HepG2 (cell line): ENCODE data around the gene NYAP1. TPM values are rescaled to one million over a fixed set of nuclear protein-coding genes. Genes with fewer than 3 reads are reported as not detected.

Experiments used
- ATAC-seq: fragments of 200-7000 bp; cut with Tn5 transposase; 3 replicates; pipeline ENCODE4 v1.9.1; 2020; ENCODE audit warnings: mild to moderate bottlenecking, moderate library complexity
- BruUV-seq: library from RNA; stranded (reverse); fragments of 400-500 nt; replicated peaks from 2 replicates; lab custom pipeline; 2021; lab: Mats Ljungman, UMichigan
- CTCF ChIA-PET: fragments of 300-600 bp; formaldehyde crosslinking; extraction: SDS; loops from one replicate; lab custom pipeline; 2021; ENCODE audit warnings: low total read pairs, inconsistent platforms, low intra/inter-chr PET ratio; lab: Yijun Ruan, JAX
- POLR2A ChIA-PET: fragments of 350-600 bp; sonication (Branson Sonifier 250); formaldehyde crosslinking; loops from one replicate; lab custom pipeline; 2020; ENCODE audit warnings: antibody characterized with exemption, inconsistent platforms; lab: Yijun Ruan, JAX
- DNase-seq: peaks from one replicate; pipeline ENCODE4 v3.0.0-alpha.2; 2015; ENCODE audit warnings: low spot score
- FAIRE-seq: peaks from 3 replicates; lab custom pipeline; 2011; peaks lifted over from hg19 to GRCh38; lab: Jason Lieb, UNC
- H2AFZ ChIP-seq: one replicate; pipeline ENCODE4 v1.6.1; 2011; ENCODE audit warnings: low read length, inconsistent platforms
- H3K27ac ChIP-seq: fragments of 300-600 bp; 3 replicates; pipeline ENCODE4 v1.8.0; 2011; ENCODE audit warnings: mixed run types, mild to moderate bottlenecking, mixed read lengths, low read length, inconsistent platforms; ENCODE audit not compliant: insufficient read depth; ENCODE audit errors: extremely low read length
- H3K27me3 ChIP-seq, 2 experiments: fragments of 200-600 bp in 1 of 2; 2 replicates in 1 of 2; 3 replicates in 1 of 2; pipeline versions ENCODE4 v1.6.0 to v1.8.0; 2011; ENCODE audit warnings: low read length in 2 of 2, mild to moderate bottlenecking in 2 of 2, moderate library complexity in 2 of 2, inconsistent platforms in 1 of 2; ENCODE audit not compliant: insufficient read depth in 2 of 2, control insufficient read depth in 1 of 2
- H3K36me3 ChIP-seq, 2 experiments: fragments of 200-600 bp in 1 of 2; replicated peaks in 1 of 2; 2 replicates in 1 of 2; 3 replicates in 1 of 2; pipeline versions ENCODE4 v1.5.1 to v1.8.0; 2011; ENCODE audit warnings: low read length in 2 of 2, inconsistent platforms in 1 of 2; ENCODE audit not compliant: insufficient read depth in 2 of 2, control insufficient read depth in 1 of 2
- H3K4me1 ChIP-seq: 2 replicates; pipeline ENCODE4 v1.5.1; 2012; ENCODE audit warnings: low read length, inconsistent platforms; ENCODE audit not compliant: insufficient read depth
- H3K4me2 ChIP-seq: 2 replicates; pipeline ENCODE4 v1.6.0; 2011; ENCODE audit warnings: low read depth, low read length, inconsistent platforms
- H3K4me3 ChIP-seq, 3 experiments: fragments of 200-600 bp in 1 of 3; sonication (generic), shearing (Covaris generic) in 1 of 3; replicated peaks in 1 of 3; 2 replicates each; pipeline ENCODE4 v1.5.1; 2011 to 2016; ENCODE audit warnings: low read length in 3 of 3, inconsistent platforms in 2 of 3, low read depth in 2 of 3, mild to moderate bottlenecking in 2 of 3, control low read depth in 1 of 3, mixed read lengths in 1 of 3; ENCODE audit not compliant: insufficient read depth in 1 of 3
- H3K79me2 ChIP-seq: one replicate; pipeline ENCODE4 v1.6.1; 2011; ENCODE audit warnings: low read length, inconsistent platforms; ENCODE audit not compliant: insufficient read depth
- H3K9ac ChIP-seq: 2 replicates; pipeline ENCODE4 v1.6.0; 2011; ENCODE audit warnings: mild to moderate bottlenecking, low read depth, low read length, inconsistent platforms; ENCODE audit not compliant: insufficient read depth
- H3K9me3 ChIP-seq: 2 replicates; pipeline ENCODE4 v1.5.1; 2012; ENCODE audit warnings: mild to moderate bottlenecking, low read length
- H4K20me1 ChIP-seq: 2 replicates; pipeline ENCODE4 v1.6.0; 2011; ENCODE audit warnings: inconsistent platforms, mild to moderate bottlenecking, low read length, moderate library complexity; ENCODE audit not compliant: insufficient read depth
- FOSL1 ChIP-seq: sonication (generic); formaldehyde crosslinking; IDR thresholded peaks from 2 replicates; pipeline ENCODE4 v1.9.0; 2021; ENCODE audit warnings: missing genetic modification reagents, borderline replicate concordance
- GATAD1 ChIP-seq: IDR thresholded peaks from 2 replicates; pipeline ENCODE4 v1.6.1; 2016; ENCODE audit warnings: missing genetic modification reagents, missing compliant biosample characterization
- HOXA9 ChIP-seq: sonication (generic); formaldehyde crosslinking; IDR thresholded peaks from 2 replicates; pipeline ENCODE4 v1.8.1; 2022; ENCODE audit warnings: missing genetic modification reagents, mild to moderate bottlenecking, moderate library complexity, borderline replicate concordance
- KDM5A ChIP-seq: fragments of 200-600 bp; sonication (generic); IDR thresholded peaks from 2 replicates; pipeline ENCODE4 v1.7.0; 2018; ENCODE audit warnings: antibody characterized with exemption, mild to moderate bottlenecking, low read length, borderline replicate concordance
- SKIL ChIP-seq: sonication (generic); formaldehyde crosslinking; IDR thresholded peaks from 2 replicates; pipeline ENCODE4 v1.8.0; 2022; ENCODE audit warnings: missing genetic modification reagents, mild to moderate bottlenecking, moderate library complexity, borderline replicate concordance
- SNAPC4 ChIP-seq: sonication (generic); formaldehyde crosslinking; IDR thresholded peaks from 2 replicates; pipeline ENCODE4 v1.4.0; 2020; ENCODE audit warnings: mild to moderate bottlenecking, missing genetic modification reagents
- TOPORS ChIP-seq: sonication (generic); formaldehyde crosslinking; IDR thresholded peaks from 2 replicates; pipeline ENCODE4 v1.8.0; 2023; ENCODE audit warnings: mild to moderate bottlenecking, missing genetic modification reagents
- ZMYM4 ChIP-seq: sonication (generic); formaldehyde crosslinking; IDR thresholded peaks from 2 replicates; pipeline ENCODE4 v1.8.1; 2023; ENCODE audit warnings: mild to moderate bottlenecking, missing genetic modification reagents
- ZNF703 ChIP-seq: sonication (generic); formaldehyde crosslinking; IDR thresholded peaks from 2 replicates; pipeline ENCODE4 v1.5.1; 2020; ENCODE audit warnings: missing genetic modification reagents, mild to moderate bottlenecking, moderate library complexity, borderline replicate concordance
- ZNF772 ChIP-seq: sonication (generic); formaldehyde crosslinking; IDR thresholded peaks from 2 replicates; pipeline ENCODE4 v1.5.0; 2020; ENCODE audit warnings: mild to moderate bottlenecking, missing genetic modification reagents
- ZNF83 ChIP-seq: sonication (generic); formaldehyde crosslinking; IDR thresholded peaks from 2 replicates; pipeline ENCODE4 v1.4.0; 2020; ENCODE audit warnings: missing genetic modification reagents, mild to moderate bottlenecking, borderline replicate concordance
- WGBS: methylation state at CpG from one replicate; pipeline ENCODE4 v1.1.6; 2017; ENCODE audit warnings: low lambda C conversion rate; 5-methylcytosine and 5-hydroxymethylcytosine counted together
- in situ Hi-C: cut with HindIII; loops from 2 replicates; pipeline ENCODE4 v1.10.0; 2017; ENCODE audit warnings: low pct_unique_long_range_greater_than_20kb; ENCODE audit not compliant: extremely low pct_ligation_motif_present
- intact Hi-C: fragments of 100-400 bp; cut with micrococcal nuclease; formaldehyde crosslinking; loops from one replicate; pipeline ENCODE4 v1.10.0; 2022; ENCODE audit not compliant: unreplicated experiment
- polyA plus RNA-seq, 8 experiments: library from polyadenylated mRNA; depleted of rRNA in 3 of 8; stranded (reverse) in 7 of 8; unstranded in 1 of 8; fragments of >200 nt; fragmentation: Illumina TruSeq in 4 of 8; extraction: Trizol in 4 of 8; gene quantifications; 2 replicates each; pipeline versions ENCODE4 v1.2.1 to v1.2.3, GENCODE V29; 2011 to 2016; ENCODE audit warnings: low read depth in 4 of 8, missing spikeins in 1 of 8, mixed read lengths in 1 of 8; ENCODE audit not compliant: insufficient read depth in 1 of 8
- total RNA-seq, 5 experiments: library from RNA; depleted of rRNA; stranded (reverse); fragments of >200 nt; fragmentation: Illumina TruSeq; extraction: Trizol; gene quantifications; 2 replicates each; pipeline ENCODE4 v1.2.3, GENCODE V29; 2016; ENCODE audit warnings: low read depth in 1 of 5
- TF ChIP-seq, protein P1 (sequence below): sonication (generic); formaldehyde crosslinking; IDR thresholded peaks from 2 replicates; pipeline ENCODE4 v1.4.0; 2020; ENCODE audit warnings: mild to moderate bottlenecking, missing genetic modification reagents, borderline replicate concordance
- TF ChIP-seq, protein P2 (sequence below): sonication (generic); formaldehyde crosslinking; IDR thresholded peaks from 2 replicates; pipeline ENCODE4 v1.4.0; 2020; ENCODE audit warnings: mild to moderate bottlenecking, missing genetic modification reagents

Gene NYAP1
- total and polyA plus RNA-seq, 2 of the 13 experiments (the other 11 are each of a cell fraction or from before 2014, with no cell fraction given): 0.15 to 0.46 TPM

DNA sequence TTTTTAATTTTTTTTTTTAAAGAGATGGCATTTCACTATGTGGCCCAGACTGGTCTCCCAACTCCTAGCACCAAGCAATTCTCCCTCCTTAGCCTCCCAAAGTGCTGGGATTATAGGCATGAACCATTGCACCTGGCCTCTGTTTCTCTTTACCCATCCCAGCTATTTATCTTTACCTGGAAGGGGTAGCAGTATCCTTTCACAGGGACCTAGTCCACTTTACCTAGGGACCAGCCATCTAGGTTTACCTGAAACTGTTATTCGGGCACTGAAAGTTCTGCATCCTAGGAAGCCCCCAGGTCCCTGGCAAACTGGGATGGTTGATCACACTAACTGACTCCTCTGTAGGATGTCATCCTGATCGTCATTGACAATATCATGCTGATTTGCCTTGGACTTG, 33.6 kb downstream of the NYAP1 start:
- H3K79me2 ChIP-seq: no peaks in the 10 kb centered on the region
- H3K27me3 ChIP-seq: no peaks in the 10 kb centered on the region
- BruUV-seq: no TSS peak
- H3K4me3 ChIP-seq: no peak overlapping the region
- no peak for FAIRE-seq
- H3K4me1 ChIP-seq: peaks cover 17% of the 10 kb centered on the region
- H4K20me1 ChIP-seq: no peaks in the 10 kb centered on the region
- ChIA-PET CTCF (no interaction called here), POLR2A (no interaction called here)
- ATAC-seq: no peak
- no peak overlapping the region for H3K4me2 ChIP-seq
- H3K9ac ChIP-seq: no peak overlapping the region
- WGBS: 39% methylated on average over 2 of the region's 2 CpGs
- intact Hi-C loops: no loop called here
- no peak for DNase-seq
- H3K27ac ChIP-seq: no peak overlapping the region
- TF ChIP-seq, protein P1, sequence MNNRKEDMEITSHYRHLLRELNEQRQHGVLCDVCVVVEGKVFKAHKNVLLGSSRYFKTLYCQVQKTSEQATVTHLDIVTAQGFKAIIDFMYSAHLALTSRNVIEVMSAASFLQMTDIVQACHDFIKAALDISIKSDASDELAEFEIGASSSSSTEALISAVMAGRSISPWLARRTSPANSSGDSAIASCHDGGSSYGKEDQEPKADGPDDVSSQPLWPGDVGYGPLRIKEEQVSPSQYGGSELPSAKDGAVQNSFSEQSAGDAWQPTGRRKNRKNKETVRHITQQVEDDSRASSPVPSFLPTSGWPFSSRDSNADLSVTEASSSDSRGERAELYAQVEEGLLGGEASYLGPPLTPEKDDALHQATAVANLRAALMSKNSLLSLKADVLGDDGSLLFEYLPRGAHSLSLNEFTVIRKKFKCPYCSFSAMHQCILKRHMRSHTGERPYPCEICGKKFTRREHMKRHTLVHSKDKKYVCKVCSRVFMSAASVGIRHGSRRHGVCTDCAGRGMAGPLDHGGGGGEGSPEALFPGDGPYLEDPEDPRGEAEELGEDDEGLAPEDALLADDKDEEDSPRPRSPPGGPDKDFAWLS: no peak
- TF ChIP-seq ZNF703 (CRISPR knock-in tag): no peak
- no peak for TF ChIP-seq SKIL (CRISPR knock-in tag)
- TF ChIP-seq KDM5A: no peak
- TF ChIP-seq ZNF83 (CRISPR knock-in tag): no peak
- no peak for TF ChIP-seq FOSL1 (CRISPR knock-in tag)
- no peak for TF ChIP-seq GATAD1 (CRISPR knock-in tag)
- TF ChIP-seq ZNF772 (CRISPR knock-in tag): no peak
- TF ChIP-seq TOPORS: no peak
- TF ChIP-seq SNAPC4 (CRISPR knock-in tag): no peak
- TF ChIP-seq ZMYM4 (CRISPR knock-in tag): no peak
- no peak for TF ChIP-seq HOXA9 (CRISPR knock-in tag)
- TF ChIP-seq, protein P2, sequence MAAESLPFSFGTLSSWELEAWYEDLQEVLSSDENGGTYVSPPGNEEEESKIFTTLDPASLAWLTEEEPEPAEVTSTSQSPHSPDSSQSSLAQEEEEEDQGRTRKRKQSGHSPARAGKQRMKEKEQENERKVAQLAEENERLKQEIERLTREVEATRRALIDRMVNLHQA: no peak
- H3K36me3 ChIP-seq: no peaks in the 10 kb centered on the region
- no peaks in the 10 kb centered on the region for H3K9me3 ChIP-seq
- in situ Hi-C loops: no loop called here
- H2AFZ ChIP-seq: no peak overlapping the region
